Activated CD4-positive, alpha-beta T cell treated with anti-CD3 and anti-CD28 coated beads, Interleukin-2, amount 10 ng/mL, durations not matched to agents 24 days and 14 days (primary cell): ENCODE data around the gene PITPNM3. TPM values are rescaled to one million over a fixed set of nuclear protein-coding genes. Genes with fewer than 3 reads are reported as not detected.

ENCODE experiments used
- DNase-seq: peaks from one replicate; pipeline ENCODE4 v3.0.0; 2022
- H3K27ac Mint-ChIP-seq: one replicate; pipeline ENCODE4 v1.8.0; 2022; ENCODE audit warnings: mild to moderate bottlenecking, mixed read lengths
- H3K27me3 Mint-ChIP-seq: one replicate; pipeline ENCODE4 v1.8.0; 2022; ENCODE audit warnings: mixed read lengths
- H3K36me3 Mint-ChIP-seq: one replicate; pipeline ENCODE4 v1.8.0; 2022; ENCODE audit warnings: low read depth, mild to moderate bottlenecking, mixed read lengths
- H3K4me1 Mint-ChIP-seq: one replicate; pipeline ENCODE4 v1.8.0; 2021; ENCODE audit warnings: mixed read lengths
- H3K4me3 Mint-ChIP-seq: one replicate; pipeline ENCODE4 v1.8.0; 2022; ENCODE audit warnings: mild to moderate bottlenecking, moderate library complexity, mixed read lengths
- H3K9me3 Mint-ChIP-seq: one replicate; pipeline ENCODE4 v1.8.0; 2021; ENCODE audit warnings: mixed read lengths
- intact Hi-C: fragments of 100-400 bp; cut with micrococcal nuclease; formaldehyde crosslinking; loops from one replicate; pipeline ENCODE4 v1.15.1; 2023
- total RNA-seq: library from RNA; stranded (reverse); gene quantifications from 2 replicates; pipeline ENCODE4 v1.2.3, GENCODE V29; 2022

The PITPNM3 gene
- total RNA-seq, 1 donor from 2014 or later, result 0.77 TPM

DNA sequence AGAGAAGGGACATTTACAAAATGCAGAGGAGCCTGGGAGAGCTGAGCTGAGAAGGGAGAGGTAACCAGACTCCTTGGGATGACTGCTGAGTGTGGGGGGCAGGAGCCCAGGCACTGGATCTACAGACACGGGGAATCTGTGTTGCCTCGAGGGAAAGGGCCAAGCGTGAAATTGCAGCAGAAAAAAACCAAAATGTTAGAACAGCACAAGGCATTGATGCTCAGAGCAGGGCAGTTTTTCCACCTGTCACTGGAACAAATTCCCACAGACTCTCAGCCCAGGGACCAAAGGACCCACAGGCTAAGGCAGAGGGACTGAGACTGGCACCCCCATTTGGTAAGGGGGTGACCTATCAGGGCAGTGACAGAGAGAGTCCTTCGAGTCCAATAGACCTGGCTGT is 2.0 kb downstream of the PITPNM3 start:
- Mint-ChIP-seq H3K4me3 (peak overlapping the region; percentile 34), H3K27ac (no peak overlapping the region), H3K36me3 (no peaks in the 10 kb centered on the region), H3K4me1 (peaks cover 7% of the 10 kb centered on the region), H3K9me3 (no peaks in the 10 kb centered on the region), H3K27me3 (peaks cover 46% of the 10 kb centered on the region)
- intact Hi-C loops, result no loop called here
- no peak for DNase-seq

DNA sequence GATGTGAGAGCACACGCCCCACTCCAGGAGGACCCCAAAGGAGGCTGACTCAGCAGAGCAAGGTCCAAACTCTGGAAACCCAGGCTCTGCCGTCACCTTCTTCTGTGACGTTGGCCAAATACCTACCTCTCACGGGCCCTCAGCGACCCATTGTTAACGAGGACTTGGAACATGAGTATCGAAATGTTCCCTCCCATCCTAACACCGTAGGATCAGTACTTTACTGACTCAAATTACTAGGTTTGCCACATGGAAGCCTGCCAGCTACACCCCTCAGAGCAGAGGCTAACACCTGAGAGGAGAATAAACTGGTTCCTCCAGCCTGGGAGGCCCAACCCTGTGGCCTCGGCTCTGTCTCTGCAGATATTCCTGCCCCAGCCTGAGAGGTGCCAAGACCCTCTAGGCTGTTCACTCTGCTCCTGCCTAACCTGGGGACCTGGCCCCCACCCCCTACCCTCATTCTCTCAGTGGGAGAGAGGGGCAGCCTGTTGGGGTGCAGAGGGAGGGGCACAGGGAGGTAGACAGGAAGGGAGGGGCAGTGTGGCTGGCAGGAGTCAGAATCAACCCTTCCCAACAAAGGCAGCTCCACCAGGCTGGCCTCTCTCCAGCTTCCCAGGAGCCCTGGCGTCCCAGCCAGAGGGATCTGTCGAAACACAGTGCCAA is 4.4 kb downstream of the PITPNM3 start:
- Mint-ChIP-seq H3K36me3 (no peaks in the 10 kb centered on the region), H3K27me3 (peaks cover 32% of the 10 kb centered on the region), H3K9me3 (no peaks in the 10 kb centered on the region), H3K4me1 (peaks cover 20% of the 10 kb centered on the region), H3K4me3 (no peak overlapping the region), H3K27ac (no peak overlapping the region)
- no peak for DNase-seq
- intact Hi-C loops, result no loop called here

DNA sequence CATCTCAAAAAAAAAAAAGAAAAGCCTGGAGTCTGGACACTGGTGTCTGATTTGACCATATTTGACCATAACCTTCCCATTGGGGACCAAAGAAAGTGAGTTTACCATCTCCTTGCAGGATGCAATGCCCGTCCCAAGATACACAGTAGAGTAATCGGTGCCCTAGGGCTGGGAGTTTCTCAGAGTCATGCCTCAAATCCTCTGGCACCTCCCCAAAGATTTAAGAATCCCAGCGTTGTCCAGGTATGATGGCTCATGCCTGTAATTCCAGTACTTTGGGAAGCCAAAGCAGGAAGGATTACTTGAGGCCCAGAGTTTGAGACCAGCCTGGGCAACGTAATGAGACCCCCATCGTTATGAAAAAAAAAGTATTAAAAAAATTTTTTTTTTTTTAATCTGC is 5.0 kb downstream of the PITPNM3 start:
- H3K9me3 Mint-ChIP-seq, result no peaks in the 10 kb centered on the region

DNA sequence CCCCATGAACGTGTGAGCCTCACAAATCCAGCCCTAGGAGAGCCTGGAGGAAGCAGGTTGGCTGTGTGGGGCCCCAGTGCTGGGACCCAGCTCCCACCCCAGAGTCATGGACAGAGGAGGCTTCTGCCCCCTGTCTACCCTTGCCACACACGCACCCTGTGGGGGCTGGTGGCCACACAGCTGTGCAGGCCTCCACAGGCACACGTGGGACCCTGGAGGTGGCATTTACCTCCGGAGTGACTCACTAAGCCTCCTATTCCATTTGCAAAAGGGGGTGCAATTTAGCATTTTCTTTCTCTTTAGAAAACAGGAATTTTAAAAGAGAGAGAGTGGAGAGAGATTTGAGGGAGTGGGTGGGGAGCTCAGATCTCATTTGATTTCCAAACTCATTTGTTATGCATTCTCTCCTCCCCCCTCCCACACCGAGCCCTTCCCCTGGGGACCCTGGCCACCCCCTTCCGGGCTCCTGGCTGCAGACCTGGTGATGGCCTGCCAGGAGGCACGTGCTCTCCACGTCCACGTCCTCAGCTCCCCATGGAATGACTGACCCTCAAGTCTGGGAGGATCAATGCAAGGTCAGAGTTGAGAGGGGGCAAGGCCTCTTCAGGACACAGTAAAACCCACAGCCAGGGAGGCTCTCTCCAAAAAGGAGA is 6.8 kb downstream of the PITPNM3 start:
- no peak overlapping the region for H3K27ac Mint-ChIP-seq
- intact Hi-C loops, result no loop called here
- no peaks in the 10 kb centered on the region for H3K36me3 Mint-ChIP-seq
- H3K4me3 Mint-ChIP-seq, result no peak overlapping the region
- DNase-seq, result no peak
- H3K27me3 Mint-ChIP-seq, result peaks cover 18% of the 10 kb centered on the region
- H3K9me3 Mint-ChIP-seq, result no peaks in the 10 kb centered on the region
- H3K4me1 Mint-ChIP-seq, result peaks cover 12% of the 10 kb centered on the region

More for the DNA sequence above, 5.0 kb downstream of the PITPNM3 start:
- no peak for DNase-seq
- Mint-ChIP-seq H3K27me3 (peaks cover 28% of the 10 kb centered on the region), H3K4me1 (peaks cover 20% of the 10 kb centered on the region), H3K27ac (no peak overlapping the region), H3K36me3 (no peaks in the 10 kb centered on the region), H3K4me3 (no peak overlapping the region)
- intact Hi-C loops, result no loop called here

DNA sequence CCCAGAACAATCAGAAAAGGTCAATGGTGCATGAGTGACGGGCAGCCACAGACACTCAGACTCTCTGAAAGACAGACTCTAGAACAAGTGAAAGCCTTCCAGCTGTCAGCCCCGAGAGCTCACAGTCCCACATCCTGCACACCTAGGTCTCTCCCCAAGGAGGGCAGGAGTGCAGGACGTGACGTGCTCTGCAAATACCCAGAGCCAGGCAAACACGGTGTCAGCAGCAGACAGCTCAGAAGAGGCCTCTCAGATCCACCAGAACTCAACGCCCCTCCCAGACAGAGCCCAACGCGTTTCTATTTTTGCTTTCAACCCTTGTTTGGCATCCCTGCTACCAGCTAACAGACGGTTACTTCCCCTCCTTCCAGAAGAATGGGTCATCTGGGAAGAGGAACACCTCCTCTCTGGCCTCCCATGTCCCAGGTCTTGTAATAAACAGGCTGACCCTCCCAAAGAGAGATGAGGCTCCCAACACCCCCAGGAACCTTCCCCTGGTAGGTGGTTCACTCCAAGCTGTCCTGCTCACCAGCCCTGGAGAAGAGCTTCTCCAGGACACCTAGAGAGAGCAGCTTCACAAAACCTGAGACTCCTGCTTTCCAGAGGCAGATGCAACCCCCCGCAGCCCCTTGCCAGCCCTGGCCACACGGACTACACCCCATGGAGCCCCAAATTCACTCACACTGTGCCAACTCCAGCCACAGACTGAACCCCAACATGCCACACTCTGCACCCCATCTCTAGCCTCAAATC is 7.6 kb downstream of the PITPNM3 start:
- Mint-ChIP-seq H3K27me3 (peaks cover 10% of the 10 kb centered on the region), H3K9me3 (no peaks in the 10 kb centered on the region), H3K4me1 (peaks cover 12% of the 10 kb centered on the region), H3K4me3 (peak overlapping the region; percentile 66), H3K36me3 (no peaks in the 10 kb centered on the region), H3K27ac (peak overlapping the region; percentile 30)
- intact Hi-C loops, result no loop called here
- peak; percentile 83 for DNase-seq

DNA sequence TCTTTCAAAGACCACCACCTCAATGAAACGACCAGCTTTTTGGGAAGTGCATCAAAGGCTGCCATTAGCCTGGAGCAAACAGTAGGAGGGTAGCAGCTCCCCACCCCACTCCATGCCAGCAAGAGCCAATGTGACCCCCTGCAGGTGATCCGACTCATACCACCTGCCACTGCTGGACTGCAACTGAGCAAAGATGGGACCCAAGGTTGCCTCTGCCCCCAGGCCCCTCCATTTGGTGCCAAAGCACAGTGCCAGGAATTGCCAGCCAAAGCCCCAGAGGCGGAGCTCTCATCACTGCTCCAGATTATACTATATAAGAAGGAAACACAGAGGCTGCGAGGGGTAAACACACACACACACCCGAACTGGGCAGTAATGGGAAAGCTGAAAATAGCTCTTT is 8.3 kb downstream of the PITPNM3 start:
- intact Hi-C loops, result no loop called here
- peaks cover 12% of the 10 kb centered on the region for H3K4me1 Mint-ChIP-seq
- DNase-seq, result no peak
- peak overlapping the region; percentile 66 for H3K4me3 Mint-ChIP-seq
- no peaks in the 10 kb centered on the region for H3K9me3 Mint-ChIP-seq
- no peaks in the 10 kb centered on the region for H3K36me3 Mint-ChIP-seq
- peaks cover 3% of the 10 kb centered on the region for H3K27me3 Mint-ChIP-seq
- no peak overlapping the region for H3K27ac Mint-ChIP-seq

DNA sequence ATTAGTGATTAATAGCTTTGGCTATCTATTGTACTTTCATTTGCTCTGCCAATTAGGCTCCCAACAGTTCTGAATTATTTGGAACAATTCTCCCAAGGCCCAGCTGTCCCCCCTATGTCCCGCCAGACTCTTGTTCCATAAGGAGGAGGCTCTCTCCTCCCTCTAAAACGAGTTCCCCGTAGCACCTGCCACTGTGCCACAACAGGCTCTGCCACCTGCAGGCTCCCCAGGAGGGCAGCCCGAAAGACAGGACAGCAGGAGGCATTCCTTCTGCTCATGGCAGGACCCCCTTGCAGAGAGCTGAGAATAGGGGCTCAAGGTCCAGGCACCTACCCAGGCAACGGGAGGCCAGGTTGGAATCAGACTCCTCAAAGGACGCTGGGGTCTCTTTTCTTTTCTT is 9.0 kb downstream of the PITPNM3 start:
- no peaks in the 10 kb centered on the region for H3K9me3 Mint-ChIP-seq
- peaks cover 12% of the 10 kb centered on the region for H3K4me1 Mint-ChIP-seq
- no peak overlapping the region for H3K4me3 Mint-ChIP-seq
- H3K27me3 Mint-ChIP-seq, result peaks cover under 1% of the 10 kb centered on the region
- intact Hi-C loops, result no loop called here
- H3K36me3 Mint-ChIP-seq, result no peaks in the 10 kb centered on the region
- DNase-seq, result no peak
- no peak overlapping the region for H3K27ac Mint-ChIP-seq

DNA sequence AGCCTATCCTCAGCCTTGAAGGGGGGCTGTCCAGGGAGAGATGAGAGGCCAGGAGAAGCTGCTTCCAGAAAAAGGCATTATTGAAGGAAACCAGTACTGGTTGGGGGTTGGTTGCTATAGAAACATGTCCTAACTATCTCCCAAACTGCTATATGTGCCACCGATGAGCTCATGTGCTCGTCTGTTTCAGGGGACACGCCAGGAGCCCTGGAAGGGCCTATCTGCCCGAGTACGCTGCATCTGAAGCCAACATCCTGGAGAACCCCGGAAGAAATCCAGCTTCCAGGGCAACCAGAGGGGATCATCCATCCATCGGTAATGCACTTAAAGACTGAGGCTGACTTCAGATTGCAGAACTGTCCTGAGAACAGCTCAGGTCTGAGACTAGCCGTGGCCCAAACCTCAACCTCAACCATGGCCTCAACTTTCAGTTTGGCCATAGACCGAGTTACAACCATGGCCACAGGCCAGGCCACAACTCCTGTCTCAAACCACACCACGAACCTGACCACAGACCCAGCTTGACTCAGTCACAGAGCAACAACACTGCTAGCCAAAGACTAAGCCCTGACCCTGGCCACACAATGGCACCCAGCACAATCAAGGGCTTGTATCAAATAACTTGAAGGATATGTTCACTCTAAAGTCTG is 10.2 kb downstream of the PITPNM3 start:
- H3K4me1 Mint-ChIP-seq, result peaks cover 12% of the 10 kb centered on the region
- no peak for DNase-seq
- intact Hi-C loops, result no loop called here
- H3K36me3 Mint-ChIP-seq, result no peaks in the 10 kb centered on the region
- no peak overlapping the region for H3K27ac Mint-ChIP-seq
- H3K4me3 Mint-ChIP-seq, result no peak overlapping the region
- no peaks in the 10 kb centered on the region for H3K27me3 Mint-ChIP-seq
- H3K9me3 Mint-ChIP-seq, result no peaks in the 10 kb centered on the region

DNA sequence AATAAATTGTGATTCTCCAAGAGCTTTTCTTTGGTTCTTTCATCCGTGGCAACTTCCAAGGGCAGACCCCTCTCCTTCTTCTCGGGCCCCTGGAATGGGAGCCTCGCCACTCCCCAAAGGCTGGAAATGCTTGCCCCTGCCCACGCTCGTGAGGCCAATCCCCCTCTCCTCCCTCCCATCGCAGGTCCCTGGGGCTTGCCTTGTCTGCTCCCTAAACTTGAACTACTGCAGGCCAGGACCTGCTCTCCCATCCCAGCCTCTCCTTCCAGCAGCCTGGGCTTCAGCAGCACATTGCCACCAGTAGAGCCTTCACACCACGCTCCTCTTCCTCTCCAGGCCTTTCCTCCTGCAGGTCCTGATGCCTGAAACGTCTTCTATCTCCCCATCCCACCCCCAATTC is 11.1 kb downstream of the PITPNM3 start:
- H3K9me3 Mint-ChIP-seq, result no peaks in the 10 kb centered on the region
- no peaks in the 10 kb centered on the region for H3K36me3 Mint-ChIP-seq
- H3K4me3 Mint-ChIP-seq, result no peak overlapping the region
- H3K27ac Mint-ChIP-seq, result no peak overlapping the region
- H3K27me3 Mint-ChIP-seq, result no peaks in the 10 kb centered on the region
- H3K4me1 Mint-ChIP-seq, result peaks cover 12% of the 10 kb centered on the region
- intact Hi-C loops, result no loop called here
- no peak for DNase-seq

DNA sequence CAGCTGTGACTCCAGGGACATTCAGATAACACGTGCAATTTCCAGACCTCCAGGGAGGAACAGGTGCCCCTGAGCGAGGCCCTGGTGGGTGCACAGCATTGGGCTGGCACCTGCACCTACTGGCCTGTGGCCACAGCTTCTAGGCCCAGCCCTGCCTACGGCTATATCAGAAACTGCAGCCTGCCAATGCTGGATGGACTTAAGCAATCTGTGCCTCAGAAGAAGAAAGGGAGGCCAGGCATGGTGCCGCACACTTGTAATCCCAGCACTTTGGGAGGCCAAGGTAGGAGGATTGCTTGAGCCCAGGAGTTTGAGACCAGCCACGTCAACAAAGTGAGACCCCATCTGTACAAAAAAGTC is 12.4 kb downstream of the PITPNM3 start:
- Mint-ChIP-seq H3K36me3 (no peaks in the 10 kb centered on the region), H3K4me1 (peaks cover 10% of the 10 kb centered on the region), H3K9me3 (peaks cover 2% of the 10 kb centered on the region), H3K4me3 (no peak overlapping the region), H3K27ac (no peak overlapping the region), H3K27me3 (no peaks in the 10 kb centered on the region)
- intact Hi-C loops, result no loop called here
- DNase-seq, result no peak

DNA sequence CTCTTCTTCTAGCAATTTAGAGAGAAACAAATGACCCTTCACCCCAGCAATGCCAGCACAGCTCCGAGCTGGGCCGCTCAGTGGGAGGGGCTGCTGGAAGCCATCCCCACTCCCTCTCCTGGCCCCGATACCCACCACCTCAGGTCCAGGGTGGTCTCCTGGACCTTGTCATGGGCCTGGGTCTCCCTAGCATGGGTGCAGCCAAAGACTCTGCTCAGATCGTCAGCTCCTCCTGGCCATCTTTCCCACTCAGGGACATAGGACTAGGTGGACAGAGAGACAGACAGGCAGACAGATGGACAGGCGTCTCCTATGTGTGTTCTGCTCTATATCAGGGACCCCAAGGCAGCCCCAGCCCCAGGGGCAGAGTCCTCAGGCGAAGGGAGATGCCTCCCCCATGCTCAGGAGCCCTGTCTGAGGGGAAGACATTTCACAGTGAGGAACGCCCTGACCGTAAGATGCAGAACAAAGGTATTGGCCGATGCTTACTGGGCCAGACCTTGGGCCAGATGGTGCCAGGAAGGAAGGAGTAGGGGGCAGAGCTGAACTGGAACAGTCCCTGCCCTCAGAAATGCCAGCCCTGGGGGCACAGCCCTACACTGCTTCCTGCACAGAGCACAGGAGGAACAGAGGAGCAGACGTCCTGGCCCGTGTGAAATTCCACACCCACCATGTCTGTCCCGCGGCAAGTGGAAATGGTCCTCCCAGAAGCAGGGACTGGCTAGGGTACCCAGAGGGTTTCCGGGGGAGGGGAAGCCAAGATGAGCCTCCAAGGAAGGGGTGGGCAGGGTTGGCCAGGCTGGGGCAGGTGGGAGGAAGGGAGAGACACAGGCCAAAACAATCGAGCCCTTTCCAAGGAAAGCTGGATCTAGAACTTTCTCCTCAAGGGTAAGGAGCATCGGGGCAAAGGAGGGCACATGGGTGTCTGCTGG is 13.0 kb downstream of the PITPNM3 start:
- DNase-seq, result no peak
- intact Hi-C loops, result no loop called here
- Mint-ChIP-seq H3K27me3 (no peaks in the 10 kb centered on the region), H3K4me3 (no peak overlapping the region), H3K36me3 (no peaks in the 10 kb centered on the region), H3K4me1 (peaks cover 4% of the 10 kb centered on the region), H3K27ac (no peak overlapping the region), H3K9me3 (peaks cover 4% of the 10 kb centered on the region)

DNA sequence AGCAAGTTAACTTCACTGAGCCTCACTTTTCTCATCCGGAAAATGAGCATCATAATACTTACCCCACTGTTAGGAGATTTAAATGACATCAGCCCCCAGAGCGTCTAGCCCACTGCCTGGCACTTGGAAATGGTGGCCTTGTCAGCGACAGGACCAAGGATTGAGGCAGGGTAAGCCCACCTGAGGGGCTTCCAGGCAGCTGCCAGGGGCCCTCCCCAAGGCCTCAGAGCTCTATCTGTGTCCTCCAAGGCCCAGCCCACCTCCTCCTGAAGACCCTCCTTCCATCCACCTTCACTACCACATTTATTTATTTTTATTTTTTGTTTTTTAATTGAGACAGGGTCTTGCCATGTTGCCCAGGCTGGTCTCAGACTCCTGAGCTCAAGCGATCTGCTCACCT is 13.8 kb downstream of the PITPNM3 start:
- Mint-ChIP-seq H3K27me3 (no peaks in the 10 kb centered on the region), H3K27ac (no peak overlapping the region), H3K4me3 (no peak overlapping the region), H3K4me1 (no peaks in the 10 kb centered on the region), H3K36me3 (no peaks in the 10 kb centered on the region), H3K9me3 (peaks cover 4% of the 10 kb centered on the region)
- intact Hi-C loops, result no loop called here
- no peak for DNase-seq

DNA sequence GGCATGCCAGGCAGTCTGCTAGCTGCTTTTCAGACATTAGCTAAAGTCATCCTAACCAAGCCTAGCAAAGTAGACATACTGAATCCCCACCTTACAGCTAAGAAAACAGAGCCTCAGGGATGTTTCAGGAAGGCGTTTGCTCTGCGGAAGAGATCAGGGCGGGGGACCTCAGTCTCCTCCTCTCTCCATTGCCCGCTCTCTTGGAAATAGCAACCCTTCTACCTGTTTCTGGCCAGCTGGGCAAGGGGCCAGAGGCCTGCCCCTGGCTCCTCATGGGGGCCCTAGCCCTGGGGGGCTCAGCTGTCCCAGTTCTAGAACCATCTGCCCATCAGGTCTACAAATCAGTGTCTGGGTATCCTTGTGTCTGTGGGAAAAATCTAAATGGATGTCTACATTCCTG is 14.5 kb downstream of the PITPNM3 start:
- DNase-seq, result no peak
- H3K4me3 Mint-ChIP-seq, result no peak overlapping the region

More for the DNA sequence above, 14.5 kb downstream of the PITPNM3 start:
- intact Hi-C loops, result no loop called here
- Mint-ChIP-seq H3K36me3 (no peaks in the 10 kb centered on the region), H3K4me1 (no peaks in the 10 kb centered on the region), H3K27me3 (no peaks in the 10 kb centered on the region), H3K27ac (no peak overlapping the region), H3K9me3 (peaks cover 4% of the 10 kb centered on the region)
